Trophoblast cell (in vitro differentiated cells and primary cell): ENCODE measurements around the gene TMA16.

ENCODE experiments used
- DNase-seq, 2 donors: peaks; one replicate each; pipeline ENCODE4 v3.0.0-alpha.2; 2016
- H2AFZ ChIP-seq: 2 replicates; pipeline ENCODE4 v1.6.1; 2013; ENCODE audit warnings: low read length, moderate library complexity, mild to moderate bottlenecking; ENCODE audit not compliant: insufficient read depth, poor library complexity
- H2AK5ac ChIP-seq: 2 replicates; pipeline ENCODE4 v1.6.1; 2013; ENCODE audit warnings: mild to moderate bottlenecking, low read length
- H2BK120ac ChIP-seq: 2 replicates; pipeline ENCODE4 v1.6.1; 2013; ENCODE audit warnings: low read length, mild to moderate bottlenecking, moderate library complexity; ENCODE audit not compliant: insufficient read depth, poor library complexity
- H2BK12ac ChIP-seq: 2 replicates; pipeline ENCODE4 v1.6.1; 2013; ENCODE audit warnings: mild to moderate bottlenecking, low read length, moderate library complexity
- H2BK5ac ChIP-seq: 2 replicates; pipeline ENCODE4 v1.6.1; 2013; ENCODE audit warnings: low read length, low read depth, moderate library complexity, mild to moderate bottlenecking; ENCODE audit not compliant: poor library complexity
- H3K14ac ChIP-seq: 2 replicates; pipeline ENCODE4 v1.6.1; 2013; ENCODE audit warnings: mild to moderate bottlenecking, low read length
- H3K18ac ChIP-seq: 2 replicates; pipeline ENCODE4 v1.6.1; 2013; ENCODE audit warnings: mild to moderate bottlenecking, low read length
- H3K23ac ChIP-seq: 2 replicates; pipeline ENCODE4 v1.6.1; 2013; ENCODE audit warnings: low read length
- H3K27ac ChIP-seq: 2 replicates; pipeline ENCODE4 v1.5.1; 2013; ENCODE audit warnings: low read depth, mild to moderate bottlenecking, inconsistent platforms, low read length, moderate library complexity
- H3K27me3 ChIP-seq: 2 replicates; pipeline ENCODE4 v1.6.1; 2013; ENCODE audit warnings: inconsistent platforms, mild to moderate bottlenecking, low read length, moderate library complexity; ENCODE audit not compliant: insufficient read depth
- H3K36me3 ChIP-seq, 2 experiments: 1 replicate in 1 of 2; 2 replicates in 1 of 2; pipeline ENCODE4 v1.6.1; 2013; ENCODE audit warnings: low read length in 2 of 2, mild to moderate bottlenecking in 2 of 2, moderate library complexity in 1 of 2; ENCODE audit not compliant: insufficient read depth in 2 of 2, control insufficient read depth in 1 of 2
- H3K4ac ChIP-seq: 2 replicates; pipeline ENCODE4 v1.6.1; 2013; ENCODE audit warnings: low read depth, mild to moderate bottlenecking, low read length, moderate library complexity
- H3K4me1 ChIP-seq, 2 experiments: 1 replicate in 1 of 2; 2 replicates in 1 of 2; pipeline ENCODE4 v1.6.1; 2013; ENCODE audit warnings: low read length in 2 of 2, mild to moderate bottlenecking in 2 of 2, moderate library complexity in 1 of 2; ENCODE audit not compliant: insufficient read depth in 2 of 2, control insufficient read depth in 1 of 2
- H3K4me2 ChIP-seq: 2 replicates; pipeline ENCODE4 v1.6.1; 2013; ENCODE audit warnings: inconsistent platforms, mild to moderate bottlenecking, low read length, moderate library complexity
- H3K4me3 ChIP-seq: 2 replicates; pipeline ENCODE4 v1.5.1; 2013; ENCODE audit warnings: mild to moderate bottlenecking, low read depth, low read length, inconsistent platforms
- H3K79me1 ChIP-seq: one replicate; pipeline ENCODE4 v1.6.1; 2013; ENCODE audit warnings: low read length
- H3K79me2 ChIP-seq: 2 replicates; pipeline ENCODE4 v1.6.1; 2013; ENCODE audit warnings: low read length, mild to moderate bottlenecking; ENCODE audit not compliant: control insufficient read depth, insufficient read depth, poor library complexity
- H3K9ac ChIP-seq: 2 replicates; pipeline ENCODE4 v1.6.1; 2013; ENCODE audit warnings: mild to moderate bottlenecking, low read length
- H3K9me3 ChIP-seq: 2 replicates; pipeline ENCODE4 v1.6.1; 2013; ENCODE audit warnings: low read depth, mild to moderate bottlenecking, control low read depth, inconsistent platforms, low read length; ENCODE audit not compliant: insufficient read depth
- H4K12ac ChIP-seq: 2 replicates; pipeline ENCODE4 v1.6.1; 2013; ENCODE audit warnings: low read depth, mild to moderate bottlenecking, low read length, moderate library complexity
- H4K8ac ChIP-seq: 2 replicates; pipeline ENCODE4 v1.6.1; 2013; ENCODE audit warnings: low read depth, mild to moderate bottlenecking, low read length, moderate library complexity
- H4K91ac ChIP-seq: one replicate; pipeline ENCODE4 v1.6.1; 2013; ENCODE audit warnings: low read depth, mild to moderate bottlenecking, low read length, moderate library complexity
- WGBS: extraction: QIAGEN DNeasy Blood & Tissue Kit; methylation state at CpG from one replicate; pipeline ENCODE4 v1.1.7; 2013; ENCODE audit warnings: missing lambda C conversion rate; ENCODE audit not compliant: insufficient read length, insufficient coverage; ENCODE audit errors: extremely low coverage; 5-methylcytosine and 5-hydroxymethylcytosine counted together

TMA16 gene

GRCh38 chr4:163564221-163564720 is 69.8 kb downstream of the TMA16 start:
- no peak overlapping the region for H3K23ac ChIP-seq
- no peak overlapping the region for H2BK120ac ChIP-seq
- no peak overlapping the region for H4K91ac ChIP-seq
- H3K4me1 ChIP-seq: no peaks in the 10 kb centered on the region
- H3K36me3 ChIP-seq: no peaks in the 10 kb centered on the region
- no peak overlapping the region for H4K8ac ChIP-seq
- H3K4me2 ChIP-seq: no peak overlapping the region
- H2BK5ac ChIP-seq: no peak overlapping the region
- no peak for DNase-seq
- no peak overlapping the region for H3K18ac ChIP-seq
- H3K79me2 ChIP-seq: no peaks in the 10 kb centered on the region
- no peak overlapping the region for H3K9ac ChIP-seq
- no peak overlapping the region for H3K4me3 ChIP-seq
- H3K27me3 ChIP-seq: no peaks in the 10 kb centered on the region
- WGBS: no CpG with 5 or more reads among the region's 2 CpGs
- H2BK12ac ChIP-seq: no peak overlapping the region
- H2AK5ac ChIP-seq: no peak overlapping the region
- no peak overlapping the region for H3K27ac ChIP-seq
- H4K12ac ChIP-seq: no peak overlapping the region
- H3K79me1 ChIP-seq: no peaks in the 10 kb centered on the region
- H2AFZ ChIP-seq: no peak overlapping the region
- no peak overlapping the region for H3K14ac ChIP-seq
- no peak overlapping the region for H3K4ac ChIP-seq
- no peaks in the 10 kb centered on the region for H3K9me3 ChIP-seq

DNA sequence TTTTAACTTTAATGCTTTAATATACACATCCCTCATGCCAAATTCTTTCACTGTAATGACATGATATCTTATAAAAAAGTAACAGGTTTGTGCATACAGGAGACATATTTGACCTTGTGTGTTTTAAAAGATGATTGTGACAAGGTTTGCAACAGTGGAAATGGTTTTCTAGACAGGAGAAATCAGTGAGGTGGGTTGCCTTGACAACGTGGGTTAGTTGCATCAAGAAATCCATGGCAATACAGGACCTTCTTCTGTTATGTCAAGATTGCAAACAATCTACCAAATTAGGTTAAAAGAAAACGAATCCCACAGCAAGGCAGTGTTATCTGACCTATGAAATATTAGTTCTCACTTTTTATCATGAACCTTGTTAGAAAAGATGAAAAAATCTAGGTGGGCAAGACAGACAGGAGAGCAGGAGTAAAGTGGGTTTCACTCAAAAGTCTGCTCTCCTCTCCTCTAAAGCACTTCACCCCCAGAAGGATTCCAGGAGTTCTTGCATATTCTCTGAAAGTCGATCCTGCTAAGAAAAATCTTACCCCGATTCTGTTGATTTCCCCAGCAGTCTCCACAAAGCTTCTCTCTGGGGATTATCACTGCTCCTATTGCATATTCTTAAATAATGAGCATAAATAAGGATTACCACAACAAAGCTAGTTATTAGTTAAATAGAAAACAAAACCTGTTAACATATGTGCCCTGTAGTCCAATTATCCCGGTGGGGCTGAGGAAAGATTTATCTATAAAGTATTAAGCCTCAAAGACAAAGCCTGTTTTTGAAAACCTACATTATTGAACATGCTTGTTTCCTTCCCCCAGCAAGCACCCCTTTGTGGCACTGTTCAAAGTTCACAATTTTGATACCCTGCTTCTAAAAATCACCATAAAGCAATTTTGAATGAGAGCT is 71.0 kb downstream of the TMA16 start:
- no peak overlapping the region for H2AFZ ChIP-seq
- H4K8ac ChIP-seq: no peak overlapping the region
- H3K4me2 ChIP-seq: no peak overlapping the region
- no peak overlapping the region for H2AK5ac ChIP-seq
- H3K79me1 ChIP-seq: no peaks in the 10 kb centered on the region
- H3K27me3 ChIP-seq: no peaks in the 10 kb centered on the region
- no CpG with 5 or more reads among the region's 5 CpGs for WGBS
- H3K9ac ChIP-seq: no peak overlapping the region
- no peak overlapping the region for H2BK5ac ChIP-seq
- no peaks in the 10 kb centered on the region for H3K36me3 ChIP-seq
- H3K79me2 ChIP-seq: no peaks in the 10 kb centered on the region
- no peak for DNase-seq
- H3K14ac ChIP-seq: no peak overlapping the region
- H2BK12ac ChIP-seq: no peak overlapping the region
- H3K4me3 ChIP-seq: no peak overlapping the region
- H3K4me1 ChIP-seq: no peaks in the 10 kb centered on the region
- no peak overlapping the region for H2BK120ac ChIP-seq
- H4K91ac ChIP-seq: no peak overlapping the region
- H3K23ac ChIP-seq: no peak overlapping the region
- H3K27ac ChIP-seq: no peak overlapping the region
- H4K12ac ChIP-seq: no peak overlapping the region
- no peak overlapping the region for H3K4ac ChIP-seq
- H3K18ac ChIP-seq: no peak overlapping the region
- H3K9me3 ChIP-seq: no peaks in the 10 kb centered on the region

- H3K4me1 ChIP-seq: no peaks in the 10 kb centered on the region
- H2BK12ac ChIP-seq: no peak overlapping the region
- no peaks in the 10 kb centered on the region for H3K79me1 ChIP-seq
- H4K12ac ChIP-seq: no peak overlapping the region
- no peak overlapping the region for H3K4me3 ChIP-seq
- no peak for DNase-seq
- WGBS: no CpG with 5 or more reads among the region's 4 CpGs
- no peak overlapping the region for H2AFZ ChIP-seq
- H3K4ac ChIP-seq: no peak overlapping the region
- no peak overlapping the region for H3K23ac ChIP-seq
- H3K14ac ChIP-seq: no peak overlapping the region
- no peaks in the 10 kb centered on the region for H3K9me3 ChIP-seq
- no peak overlapping the region for H4K8ac ChIP-seq
- H2BK5ac ChIP-seq: no peak overlapping the region
- H3K9ac ChIP-seq: no peak overlapping the region
- no peak overlapping the region for H2AK5ac ChIP-seq
- H2BK120ac ChIP-seq: no peak overlapping the region
- no peak overlapping the region for H4K91ac ChIP-seq
- H3K27ac ChIP-seq: no peak overlapping the region
- H3K36me3 ChIP-seq: no peaks in the 10 kb centered on the region
- no peak overlapping the region for H3K4me2 ChIP-seq
- no peaks in the 10 kb centered on the region for H3K27me3 ChIP-seq
- H3K79me2 ChIP-seq: no peaks in the 10 kb centered on the region
- no peak overlapping the region for H3K18ac ChIP-seq
These were observed 71.8 kb downstream of the TMA16 start for GRCh38 chr4:163566257-163566796.

GRCh38 chr4:163568843-163569242 is 74.4 kb downstream of the TMA16 start:
- Histone ChIP-seq H2BK5ac (no peak overlapping the region), H2AFZ (no peak overlapping the region), H3K4me3 (no peak overlapping the region), H3K27me3 (no peaks in the 10 kb centered on the region), H2BK12ac (no peak overlapping the region), H3K9ac (peak overlapping the region; percentile 29), H2AK5ac (no peak overlapping the region), H3K18ac (no peak overlapping the region), H3K27ac (no peak overlapping the region), H3K14ac (no peak overlapping the region), H4K12ac (no peak overlapping the region), H3K79me1 (no peaks in the 10 kb centered on the region), H3K9me3 (no peaks in the 10 kb centered on the region), H3K36me3 (no peaks in the 10 kb centered on the region), H4K91ac (no peak overlapping the region), H3K4me1 (no peaks in the 10 kb centered on the region), H2BK120ac (no peak overlapping the region), H3K4ac (no peak overlapping the region), H3K79me2 (no peaks in the 10 kb centered on the region), H3K4me2 (no peak overlapping the region), H4K8ac (no peak overlapping the region), H3K23ac (no peak overlapping the region)
- no CpG with 5 or more reads among the region's 2 CpGs for WGBS
- no peak for DNase-seq
